ENCODE results near the gene TRNAU1AP. TPM values are rescaled to one million over a fixed set of nuclear protein-coding genes. Genes with fewer than 3 reads are reported as not detected.

Gene TRNAU1AP
- total and polyA plus RNA-seq, 2 of the 13 experiments (the other 11 are each of a cell fraction or from before 2014, with no cell fraction given): 29.0 to 42.9 TPM

DNA sequence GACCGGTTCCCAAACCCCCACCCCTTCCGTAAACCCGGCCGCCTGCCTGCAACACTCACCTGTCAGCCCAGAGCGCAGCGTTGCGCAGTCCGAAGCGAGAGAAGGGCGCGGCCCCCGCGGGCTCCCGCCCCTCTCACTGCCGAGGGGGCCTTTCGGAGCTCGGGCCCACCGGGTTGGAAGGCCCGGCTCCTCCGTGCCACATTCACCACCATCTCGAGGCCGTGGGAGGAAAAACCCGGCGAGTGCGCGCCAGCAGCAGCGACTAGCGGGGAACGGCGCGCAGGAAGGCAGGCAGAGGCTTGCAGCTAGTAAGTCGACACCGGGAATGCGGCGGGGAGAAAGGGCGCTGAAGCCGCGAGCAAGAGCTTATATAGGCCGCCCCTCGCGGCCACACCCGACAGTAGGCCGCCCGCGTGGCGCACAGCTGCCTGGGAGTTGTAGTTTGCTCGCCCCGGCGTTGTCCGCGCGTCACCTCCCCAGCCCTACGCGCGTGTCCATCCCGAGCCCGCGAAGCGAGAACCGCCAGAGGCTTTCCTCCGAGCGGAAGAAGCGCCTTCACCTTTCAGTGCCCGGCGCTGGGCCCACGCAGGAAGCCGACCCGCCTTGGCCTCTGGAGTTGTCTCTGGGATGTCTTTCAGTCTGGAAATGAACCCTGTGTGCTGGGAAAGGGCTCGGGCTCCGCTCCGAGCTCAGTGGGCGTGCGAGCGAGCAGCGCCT is 28.8 kb downstream of the TRNAU1AP start (continued):
- TF ChIP-seq, protein P1, sequence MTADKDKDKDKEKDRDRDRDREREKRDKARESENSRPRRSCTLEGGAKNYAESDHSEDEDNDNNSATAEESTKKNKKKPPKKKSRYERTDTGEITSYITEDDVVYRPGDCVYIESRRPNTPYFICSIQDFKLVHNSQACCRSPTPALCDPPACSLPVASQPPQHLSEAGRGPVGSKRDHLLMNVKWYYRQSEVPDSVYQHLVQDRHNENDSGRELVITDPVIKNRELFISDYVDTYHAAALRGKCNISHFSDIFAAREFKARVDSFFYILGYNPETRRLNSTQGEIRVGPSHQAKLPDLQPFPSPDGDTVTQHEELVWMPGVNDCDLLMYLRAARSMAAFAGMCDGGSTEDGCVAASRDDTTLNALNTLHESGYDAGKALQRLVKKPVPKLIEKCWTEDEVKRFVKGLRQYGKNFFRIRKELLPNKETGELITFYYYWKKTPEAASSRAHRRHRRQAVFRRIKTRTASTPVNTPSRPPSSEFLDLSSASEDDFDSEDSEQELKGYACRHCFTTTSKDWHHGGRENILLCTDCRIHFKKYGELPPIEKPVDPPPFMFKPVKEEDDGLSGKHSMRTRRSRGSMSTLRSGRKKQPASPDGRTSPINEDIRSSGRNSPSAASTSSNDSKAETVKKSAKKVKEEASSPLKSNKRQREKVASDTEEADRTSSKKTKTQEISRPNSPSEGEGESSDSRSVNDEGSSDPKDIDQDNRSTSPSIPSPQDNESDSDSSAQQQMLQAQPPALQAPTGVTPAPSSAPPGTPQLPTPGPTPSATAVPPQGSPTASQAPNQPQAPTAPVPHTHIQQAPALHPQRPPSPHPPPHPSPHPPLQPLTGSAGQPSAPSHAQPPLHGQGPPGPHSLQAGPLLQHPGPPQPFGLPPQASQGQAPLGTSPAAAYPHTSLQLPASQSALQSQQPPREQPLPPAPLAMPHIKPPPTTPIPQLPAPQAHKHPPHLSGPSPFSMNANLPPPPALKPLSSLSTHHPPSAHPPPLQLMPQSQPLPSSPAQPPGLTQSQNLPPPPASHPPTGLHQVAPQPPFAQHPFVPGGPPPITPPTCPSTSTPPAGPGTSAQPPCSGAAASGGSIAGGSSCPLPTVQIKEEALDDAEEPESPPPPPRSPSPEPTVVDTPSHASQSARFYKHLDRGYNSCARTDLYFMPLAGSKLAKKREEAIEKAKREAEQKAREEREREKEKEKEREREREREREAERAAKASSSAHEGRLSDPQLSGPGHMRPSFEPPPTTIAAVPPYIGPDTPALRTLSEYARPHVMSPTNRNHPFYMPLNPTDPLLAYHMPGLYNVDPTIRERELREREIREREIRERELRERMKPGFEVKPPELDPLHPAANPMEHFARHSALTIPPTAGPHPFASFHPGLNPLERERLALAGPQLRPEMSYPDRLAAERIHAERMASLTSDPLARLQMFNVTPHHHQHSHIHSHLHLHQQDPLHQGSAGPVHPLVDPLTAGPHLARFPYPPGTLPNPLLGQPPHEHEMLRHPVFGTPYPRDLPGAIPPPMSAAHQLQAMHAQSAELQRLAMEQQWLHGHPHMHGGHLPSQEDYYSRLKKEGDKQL (CRISPR knock-in tag; IDR thresholded peaks at IDR 0.05; ENCODE audit: low read depth): peak; percentile 74
- TF ChIP-seq ZFP41 (CRISPR knock-in tag; IDR thresholded peaks at IDR 0.05; ENCODE audit: borderline replicate concordance): no peak
- TF ChIP-seq, protein P2, sequence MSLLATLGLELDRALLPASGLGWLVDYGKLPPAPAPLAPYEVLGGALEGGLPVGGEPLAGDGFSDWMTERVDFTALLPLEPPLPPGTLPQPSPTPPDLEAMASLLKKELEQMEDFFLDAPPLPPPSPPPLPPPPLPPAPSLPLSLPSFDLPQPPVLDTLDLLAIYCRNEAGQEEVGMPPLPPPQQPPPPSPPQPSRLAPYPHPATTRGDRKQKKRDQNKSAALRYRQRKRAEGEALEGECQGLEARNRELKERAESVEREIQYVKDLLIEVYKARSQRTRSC (CRISPR knock-in tag; IDR thresholded peaks at IDR 0.05; ENCODE audit: low read depth): 0 out of 2 replicates have a peak, but pooled peaks have one; percentile 56
- no peak for TF ChIP-seq RFX3 (CRISPR knock-in tag; IDR thresholded peaks at IDR 0.05)
- TF ChIP-seq SP140L (CRISPR knock-in tag; IDR thresholded peaks at IDR 0.05; ENCODE audit: borderline replicate concordance): peak; percentile 50; the same call in 1 of the 2 replicates
- peak; percentile 96 for TF ChIP-seq HOXA5 (CRISPR knock-in tag; IDR thresholded peaks at IDR 0.05)
- TF ChIP-seq CBX1 (IDR thresholded peaks at IDR 0.05; ENCODE audit: low read depth): peak; percentile 97
- no peak for TF ChIP-seq ZNF562 (CRISPR knock-in tag; IDR thresholded peaks at IDR 0.05; ENCODE audit: borderline replicate concordance)
- TF ChIP-seq, protein P3, sequence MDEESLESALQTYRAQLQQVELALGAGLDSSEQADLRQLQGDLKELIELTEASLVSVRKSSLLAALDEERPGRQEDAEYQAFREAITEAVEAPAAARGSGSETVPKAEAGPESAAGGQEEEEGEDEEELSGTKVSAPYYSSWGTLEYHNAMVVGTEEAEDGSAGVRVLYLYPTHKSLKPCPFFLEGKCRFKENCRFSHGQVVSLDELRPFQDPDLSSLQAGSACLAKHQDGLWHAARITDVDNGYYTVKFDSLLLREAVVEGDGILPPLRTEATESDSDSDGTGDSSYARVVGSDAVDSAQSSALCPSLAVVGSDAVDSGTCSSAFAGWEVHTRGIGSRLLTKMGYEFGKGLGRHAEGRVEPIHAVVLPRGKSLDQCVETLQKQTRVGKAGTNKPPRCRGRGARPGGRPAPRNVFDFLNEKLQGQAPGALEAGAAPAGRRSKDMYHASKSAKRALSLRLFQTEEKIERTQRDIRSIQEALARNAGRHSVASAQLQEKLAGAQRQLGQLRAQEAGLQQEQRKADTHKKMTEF (CRISPR knock-in tag; IDR thresholded peaks at IDR 0.05): peak; percentile 84
- TF ChIP-seq EZH2 (conservative IDR thresholded peaks at IDR 0.05; ENCODE audit: low read depth, low read length): no peak
- TF ChIP-seq MYNN (CRISPR knock-in tag; IDR thresholded peaks at IDR 0.05; ENCODE audit: low read depth): peak; percentile 38; the same call in 1 of the 2 replicates
- peak; percentile 71; the same call in 1 of the 2 replicates for TF ChIP-seq HNRNPUL1 (IDR thresholded peaks at IDR 0.05; ENCODE audit: low read depth, low read length)
- TF ChIP-seq, protein P4, sequence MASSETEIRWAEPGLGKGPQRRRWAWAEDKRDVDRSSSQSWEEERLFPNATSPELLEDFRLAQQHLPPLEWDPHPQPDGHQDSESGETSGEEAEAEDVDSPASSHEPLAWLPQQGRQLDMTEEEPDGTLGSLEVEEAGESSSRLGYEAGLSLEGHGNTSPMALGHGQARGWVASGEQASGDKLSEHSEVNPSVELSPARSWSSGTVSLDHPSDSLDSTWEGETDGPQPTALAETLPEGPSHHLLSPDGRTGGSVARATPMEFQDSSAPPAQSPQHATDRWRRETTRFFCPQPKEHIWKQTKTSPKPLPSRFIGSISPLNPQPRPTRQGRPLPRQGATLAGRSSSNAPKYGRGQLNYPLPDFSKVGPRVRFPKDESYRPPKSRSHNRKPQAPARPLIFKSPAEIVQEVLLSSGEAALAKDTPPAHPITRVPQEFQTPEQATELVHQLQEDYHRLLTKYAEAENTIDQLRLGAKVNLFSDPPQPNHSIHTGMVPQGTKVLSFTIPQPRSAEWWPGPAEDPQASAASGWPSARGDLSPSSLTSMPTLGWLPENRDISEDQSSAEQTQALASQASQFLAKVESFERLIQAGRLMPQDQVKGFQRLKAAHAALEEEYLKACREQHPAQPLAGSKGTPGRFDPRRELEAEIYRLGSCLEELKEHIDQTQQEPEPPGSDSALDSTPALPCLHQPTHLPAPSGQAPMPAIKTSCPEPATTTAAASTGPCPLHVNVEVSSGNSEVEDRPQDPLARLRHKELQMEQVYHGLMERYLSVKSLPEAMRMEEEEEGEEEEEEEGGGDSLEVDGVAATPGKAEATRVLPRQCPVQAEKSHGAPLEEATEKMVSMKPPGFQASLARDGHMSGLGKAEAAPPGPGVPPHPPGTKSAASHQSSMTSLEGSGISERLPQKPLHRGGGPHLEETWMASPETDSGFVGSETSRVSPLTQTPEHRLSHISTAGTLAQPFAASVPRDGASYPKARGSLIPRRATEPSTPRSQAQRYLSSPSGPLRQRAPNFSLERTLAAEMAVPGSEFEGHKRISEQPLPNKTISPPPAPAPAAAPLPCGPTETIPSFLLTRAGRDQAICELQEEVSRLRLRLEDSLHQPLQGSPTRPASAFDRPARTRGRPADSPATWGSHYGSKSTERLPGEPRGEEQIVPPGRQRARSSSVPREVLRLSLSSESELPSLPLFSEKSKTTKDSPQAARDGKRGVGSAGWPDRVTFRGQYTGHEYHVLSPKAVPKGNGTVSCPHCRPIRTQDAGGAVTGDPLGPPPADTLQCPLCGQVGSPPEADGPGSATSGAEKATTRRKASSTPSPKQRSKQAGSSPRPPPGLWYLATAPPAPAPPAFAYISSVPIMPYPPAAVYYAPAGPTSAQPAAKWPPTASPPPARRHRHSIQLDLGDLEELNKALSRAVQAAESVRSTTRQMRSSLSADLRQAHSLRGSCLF (CRISPR knock-in tag; IDR thresholded peaks at IDR 0.05; ENCODE audit: borderline replicate concordance): no peak
- peak; percentile 92 for TF ChIP-seq ZNF709 (CRISPR knock-in tag; IDR thresholded peaks at IDR 0.05)
- TF ChIP-seq NONO (IDR thresholded peaks at IDR 0.05): no peak
- TF ChIP-seq NONO (CRISPR knock-in tag; conservative IDR thresholded peaks at IDR 0.05): peak; percentile 97
- peak; percentile 68; the same call in 1 of the 2 replicates for TF ChIP-seq ZNF30 (CRISPR knock-in tag; IDR thresholded peaks at IDR 0.05)
